Erythroblast (primary cell): Measurements from ENCODE around the gene EIF1B.

Source experiments
- DNase-seq, 2 experiments: peaks; one replicate each; lab custom pipeline; 2025; lab: John Stamatoyannopoulos, UW
- GATA1 ChIP-seq: IDR thresholded peaks from 2 replicates; pipeline ENCODE4 v1.6.1; 2011; ENCODE audit warnings: low read depth, mild to moderate bottlenecking, control low read depth, low read length, moderate library complexity
- POLR2A ChIP-seq: IDR thresholded peaks from 2 replicates; pipeline ENCODE4 v1.6.1; 2011; ENCODE audit warnings: mild to moderate bottlenecking, low read length

Gene EIF1B

GRCh38 chr3:40339871-40340270, 30.4 kb downstream of the EIF1B start:
- DNase-seq: no peak
- TF ChIP-seq POLR2A (no peak), GATA1 (no peak)

- DNase-seq: no peak
Observed at GRCh38 chr3:40340541-40341170, 31.1 kb downstream of the EIF1B start.

DNA sequence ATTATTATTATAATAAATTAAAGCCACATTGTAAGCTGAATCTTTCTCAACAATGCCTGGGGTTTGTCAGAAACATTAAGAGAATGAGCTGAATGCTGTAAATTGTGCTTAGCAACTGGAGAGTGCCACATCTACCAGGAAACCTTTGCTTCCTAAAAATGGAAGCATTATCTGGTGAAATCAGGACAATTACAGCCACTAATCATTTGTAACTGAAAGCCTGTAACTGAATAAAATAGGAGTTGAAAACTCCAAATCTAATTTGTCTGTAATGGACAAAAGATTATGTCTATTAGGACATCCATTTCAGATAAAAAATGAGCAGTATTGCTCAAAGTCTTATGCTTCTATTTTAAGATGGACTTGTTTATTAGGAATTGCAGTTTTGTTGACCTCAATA, 32.2 kb downstream of the EIF1B start:
- no peak for DNase-seq
- TF ChIP-seq POLR2A (no peak), GATA1 (no peak)

More at GRCh38 chr3:40340541-40341170, 31.1 kb downstream of the EIF1B start:
- TF ChIP-seq GATA1: no peak
- TF ChIP-seq POLR2A: no peak

DNA sequence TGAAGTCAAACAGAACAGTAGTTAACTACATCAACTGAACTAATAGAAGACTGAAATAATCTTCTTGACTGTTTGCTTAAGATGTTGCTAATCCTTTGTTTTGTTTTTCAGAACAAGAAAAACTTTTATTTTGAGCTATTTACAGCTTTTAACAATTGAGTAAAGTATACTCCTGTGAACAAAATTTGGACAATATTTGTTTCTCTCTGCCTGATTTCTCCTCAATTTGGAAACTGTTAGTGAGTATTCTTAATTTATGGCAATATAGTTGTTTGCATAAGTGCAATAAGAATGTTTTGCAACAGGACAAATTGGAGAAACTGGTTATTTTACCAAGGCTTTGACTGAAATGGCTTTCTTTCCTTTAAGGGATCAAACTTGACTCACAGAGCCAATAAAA, 41.0 kb downstream of the EIF1B start:
- no peak for DNase-seq
- TF ChIP-seq POLR2A (no peak), GATA1 (no peak)

DNA sequence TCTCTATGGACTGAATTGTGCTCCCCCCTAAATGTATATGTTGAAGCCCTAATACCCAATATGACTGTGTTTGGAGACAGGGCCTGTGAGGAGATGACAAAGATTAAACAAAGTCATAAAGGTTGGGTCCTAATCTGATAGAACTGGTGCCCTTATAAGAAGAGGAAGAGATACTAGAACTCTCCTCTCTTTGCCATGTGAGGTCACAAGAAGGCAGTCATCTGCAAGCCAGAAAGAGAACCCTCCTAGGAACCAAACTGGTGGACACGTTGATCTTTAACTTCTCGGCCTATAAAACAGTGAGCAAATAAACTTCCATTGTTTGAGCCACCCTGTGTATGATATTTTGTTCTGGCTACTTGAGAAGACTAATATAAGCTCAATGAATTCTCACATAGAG, 45.9 kb downstream of the EIF1B start:
- no peak for DNase-seq
- TF ChIP-seq GATA1 (no peak), POLR2A (no peak)

GRCh38 chr3:40358454-40358853, 48.9 kb downstream of the EIF1B start:
- TF ChIP-seq POLR2A (no peak), GATA1 (no peak)
- DNase-seq: no peak
